SU-DHL-6 (cell line): Measurements from ENCODE around the gene NFATC3.

ENCODE experiments used
- EZH2phosphoT487 ChIP-seq: fragments of 200-600 bp; sonication (generic), shearing (Covaris generic); conservative IDR thresholded peaks from 2 replicates; pipeline ENCODE4 v1.6.1; 2018; ENCODE audit warnings: mild to moderate bottlenecking, antibody characterized with exemption, low read length, moderate library complexity, mixed read lengths
- TF ChIP-seq, protein P1 (sequence below): fragments of 200-600 bp; sonication (generic); IDR thresholded peaks from one replicate; pipeline ENCODE4 v1.5.1; 2017; ENCODE audit warnings: antibody characterized with exemption, mild to moderate bottlenecking, low read length, moderate library complexity; ENCODE audit not compliant: insufficient read depth, poor library complexity, severe bottlenecking

DNA sequence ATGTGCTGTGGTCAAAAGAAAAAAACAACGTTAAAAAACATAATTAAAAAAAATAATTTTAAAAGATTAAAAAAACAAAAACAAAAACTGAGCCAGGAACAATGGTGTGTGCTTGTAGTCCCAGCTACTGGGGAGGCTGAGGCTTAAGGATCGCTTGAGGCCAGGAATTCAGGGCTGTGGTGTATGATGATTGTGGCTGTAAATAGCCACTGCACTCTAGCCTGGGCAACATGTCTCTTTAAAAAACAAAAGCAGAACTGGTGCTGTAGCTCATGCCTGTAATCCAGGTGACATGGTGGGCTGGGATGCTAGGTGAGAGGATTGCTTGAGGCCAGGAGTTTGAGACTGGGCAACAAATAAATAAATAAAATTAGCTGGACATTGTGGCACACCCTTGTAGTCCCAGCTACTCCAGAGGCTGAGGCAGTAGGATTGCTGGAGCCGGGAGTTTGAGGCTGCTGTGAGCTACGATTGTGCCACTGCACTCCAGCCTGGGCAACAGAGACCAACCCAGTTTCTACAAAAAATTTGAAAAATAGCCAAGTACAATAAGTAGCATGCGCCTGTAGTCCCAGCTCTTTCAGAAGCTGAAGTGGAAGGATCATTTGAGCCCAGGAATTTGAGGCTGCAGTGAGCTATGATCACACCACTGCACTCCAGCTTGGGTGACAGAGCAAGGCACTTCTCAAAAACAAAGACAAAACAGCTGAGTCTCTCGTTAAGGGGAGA is 43.6 kb downstream of the NFATC3 start:
- TF ChIP-seq, protein P1, sequence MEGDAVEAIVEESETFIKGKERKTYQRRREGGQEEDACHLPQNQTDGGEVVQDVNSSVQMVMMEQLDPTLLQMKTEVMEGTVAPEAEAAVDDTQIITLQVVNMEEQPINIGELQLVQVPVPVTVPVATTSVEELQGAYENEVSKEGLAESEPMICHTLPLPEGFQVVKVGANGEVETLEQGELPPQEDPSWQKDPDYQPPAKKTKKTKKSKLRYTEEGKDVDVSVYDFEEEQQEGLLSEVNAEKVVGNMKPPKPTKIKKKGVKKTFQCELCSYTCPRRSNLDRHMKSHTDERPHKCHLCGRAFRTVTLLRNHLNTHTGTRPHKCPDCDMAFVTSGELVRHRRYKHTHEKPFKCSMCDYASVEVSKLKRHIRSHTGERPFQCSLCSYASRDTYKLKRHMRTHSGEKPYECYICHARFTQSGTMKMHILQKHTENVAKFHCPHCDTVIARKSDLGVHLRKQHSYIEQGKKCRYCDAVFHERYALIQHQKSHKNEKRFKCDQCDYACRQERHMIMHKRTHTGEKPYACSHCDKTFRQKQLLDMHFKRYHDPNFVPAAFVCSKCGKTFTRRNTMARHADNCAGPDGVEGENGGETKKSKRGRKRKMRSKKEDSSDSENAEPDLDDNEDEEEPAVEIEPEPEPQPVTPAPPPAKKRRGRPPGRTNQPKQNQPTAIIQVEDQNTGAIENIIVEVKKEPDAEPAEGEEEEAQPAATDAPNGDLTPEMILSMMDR, result no peak
- no peak for TF ChIP-seq EZH2phosphoT487
